GM21786 (cell line): Measurements from ENCODE around the gene TUBGCP3.

Experiments
- ATAC-seq: cut with Tn5 transposase; IDR thresholded peaks from one replicate; pipeline ENCODE4 v1.9.1; 2021; ENCODE audit not compliant: unreplicated experiment

TUBGCP3 gene

DNA sequence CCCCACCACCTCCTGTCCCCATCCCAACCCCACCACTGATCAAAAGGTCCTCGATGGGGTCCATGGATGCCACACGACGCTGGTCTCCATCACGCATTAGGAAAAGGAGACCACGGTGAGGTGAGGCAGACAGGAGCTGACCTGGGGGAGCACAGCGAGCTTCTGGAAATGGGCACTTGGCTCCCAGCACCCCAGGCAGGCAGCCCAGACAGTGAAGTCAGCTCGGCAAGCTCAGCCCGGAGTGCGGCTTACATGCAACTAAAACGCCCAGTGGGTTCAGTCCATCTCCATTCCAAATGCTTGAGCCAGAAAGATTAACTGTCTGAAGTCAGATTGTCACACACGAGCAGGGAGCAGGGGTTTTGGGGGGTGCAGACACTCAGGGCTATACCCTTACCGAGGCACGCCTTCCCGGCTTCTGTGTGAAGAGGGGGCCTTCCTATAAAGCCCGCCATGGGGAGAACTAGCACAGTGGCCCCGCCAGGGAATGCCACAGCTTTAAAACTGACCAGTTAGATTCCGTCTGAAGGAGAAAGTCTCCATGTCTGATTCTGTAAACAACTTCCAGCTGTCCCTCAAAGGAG, 132.4 kb downstream of the TUBGCP3 start:
- no peak for ATAC-seq

DNA sequence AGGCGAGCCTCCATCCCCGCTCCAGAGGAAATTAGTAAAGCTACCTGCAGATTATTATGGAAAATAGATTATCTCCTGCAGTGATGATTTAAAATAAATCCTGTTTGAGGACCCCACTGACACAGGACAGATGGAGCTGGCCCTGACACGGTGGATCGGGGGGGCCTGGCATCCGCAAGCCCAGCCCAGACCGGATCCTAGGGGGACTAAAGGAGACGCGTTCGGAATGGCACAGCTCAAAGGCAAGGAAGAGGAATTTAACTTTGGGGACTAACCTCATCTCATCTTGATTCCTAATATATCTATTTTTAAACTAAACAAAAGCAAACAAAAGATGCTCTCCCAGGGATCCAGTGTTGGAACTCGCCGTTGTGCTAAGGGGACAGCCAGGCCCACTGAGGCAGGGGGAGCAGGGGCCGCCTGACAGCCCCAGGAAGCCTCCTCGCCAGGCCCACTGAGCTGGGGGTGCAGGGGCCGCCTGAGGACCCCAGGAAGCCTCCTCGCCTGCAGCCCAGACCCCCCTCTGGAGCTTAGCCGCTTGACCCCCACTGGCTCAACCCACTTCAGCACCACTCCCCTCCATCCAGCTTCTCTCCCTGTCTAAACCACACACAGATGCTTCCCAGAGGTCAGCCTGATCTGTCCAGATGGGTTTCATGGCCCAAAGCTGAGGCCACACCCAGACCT, 133.2 kb downstream of the TUBGCP3 start:
- ATAC-seq: no peak

DNA sequence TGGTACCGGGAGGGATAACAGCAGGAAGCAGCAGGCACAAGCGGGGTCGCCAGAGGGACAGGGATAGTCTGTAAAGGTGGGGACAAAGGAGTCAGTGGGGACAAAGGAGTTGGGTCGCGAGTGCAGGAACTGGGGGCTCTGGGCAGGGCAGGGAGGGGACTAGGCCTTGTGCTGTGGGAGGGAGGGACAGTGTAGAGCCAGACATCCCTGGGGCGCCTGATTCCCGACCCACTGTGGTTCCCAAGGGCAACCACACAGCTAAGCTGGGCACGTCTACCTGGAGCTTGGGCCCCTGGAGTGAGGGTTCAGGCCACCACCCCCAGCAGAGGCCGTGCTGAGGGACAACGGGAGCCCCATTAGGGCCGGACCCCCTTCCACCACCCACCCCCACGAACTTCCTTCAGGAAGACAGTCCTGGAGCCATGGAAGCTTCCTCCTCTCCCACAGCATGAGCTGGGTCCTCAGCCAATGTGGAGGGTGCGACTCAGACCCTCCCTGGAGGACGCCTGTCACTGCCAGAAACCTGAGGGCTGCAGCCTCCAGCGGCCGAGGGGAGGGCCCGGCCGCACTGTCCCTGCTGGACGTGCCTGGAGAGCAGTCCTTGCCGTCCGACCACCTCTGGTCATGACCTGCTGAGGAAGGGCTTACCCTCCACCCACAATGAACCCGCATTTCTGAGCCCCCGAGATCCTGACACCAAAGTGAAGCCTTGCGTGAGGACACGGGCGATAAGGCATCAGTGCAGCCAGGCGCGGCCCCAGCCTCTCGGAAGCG, 133.9 kb downstream of the TUBGCP3 start:
- ATAC-seq: no peak

DNA sequence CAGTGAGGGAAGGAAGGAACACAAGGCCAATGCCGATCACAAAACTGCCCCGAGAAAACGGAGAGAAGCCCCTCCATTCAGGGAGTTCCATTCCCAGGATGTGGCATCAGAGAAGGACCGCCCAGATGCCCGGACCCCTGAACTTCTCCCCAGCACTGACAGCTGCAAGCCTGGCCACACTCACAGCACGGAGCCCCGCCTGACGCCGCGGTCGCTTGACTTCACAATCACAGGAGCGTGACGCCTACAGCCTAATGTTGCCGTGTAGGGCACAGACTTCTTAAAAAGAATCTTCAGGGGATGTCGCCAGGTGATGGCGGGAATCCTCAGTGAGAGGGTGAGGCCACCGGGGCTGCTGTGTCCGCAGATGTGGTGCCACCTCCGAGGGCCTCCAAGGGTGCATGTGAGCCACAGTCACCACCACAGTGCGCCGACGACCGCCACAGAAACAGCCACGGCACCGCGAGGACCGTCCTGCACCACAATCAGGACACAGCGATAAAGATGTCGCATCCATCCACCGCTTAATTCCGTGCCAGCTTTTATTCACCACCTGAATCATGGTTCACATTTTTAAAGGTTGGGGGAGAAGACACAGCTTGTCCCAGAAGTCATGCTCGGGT, 134.6 kb downstream of the TUBGCP3 start:
- no peak for ATAC-seq

DNA sequence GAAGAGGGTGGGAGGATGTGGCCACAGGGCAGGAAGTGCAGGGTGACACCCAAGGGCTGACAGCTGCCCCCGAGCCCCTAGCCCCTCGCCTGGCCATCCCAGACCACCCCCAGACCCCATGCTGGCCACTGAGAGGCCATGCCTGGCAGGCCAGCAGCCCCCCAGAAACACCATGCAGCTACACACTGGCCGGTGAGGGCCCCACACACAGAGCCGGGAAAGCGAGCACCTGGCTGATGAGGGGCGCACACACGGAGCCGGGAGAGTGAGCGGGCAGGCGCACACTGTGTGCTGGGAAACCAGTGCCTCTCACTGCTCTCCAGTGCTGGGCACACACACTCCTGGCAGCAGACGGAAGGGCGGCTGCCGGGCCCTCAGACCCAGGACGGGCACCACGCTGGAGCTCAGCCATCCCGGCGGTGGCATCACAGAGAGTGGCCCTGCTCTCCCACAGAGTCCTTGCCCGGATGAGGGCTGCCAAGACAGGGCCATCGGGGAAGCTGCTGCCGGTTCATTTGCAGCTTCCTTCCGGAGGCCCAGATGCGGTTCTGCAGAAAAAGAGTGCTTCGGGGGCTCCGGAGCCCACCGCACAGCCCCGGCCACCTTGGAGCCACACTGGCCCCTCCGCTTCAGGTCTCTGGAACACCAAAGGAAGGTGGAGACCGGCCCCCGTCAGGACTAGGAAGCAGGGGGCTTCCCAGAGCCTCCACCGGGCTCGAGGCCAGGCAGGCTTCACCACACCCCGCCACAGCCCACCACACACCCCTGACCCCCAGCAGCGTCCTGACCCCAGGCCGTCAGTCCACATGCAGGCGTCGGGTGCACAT, 135.4 kb downstream of the TUBGCP3 start:
- ATAC-seq: no peak

DNA sequence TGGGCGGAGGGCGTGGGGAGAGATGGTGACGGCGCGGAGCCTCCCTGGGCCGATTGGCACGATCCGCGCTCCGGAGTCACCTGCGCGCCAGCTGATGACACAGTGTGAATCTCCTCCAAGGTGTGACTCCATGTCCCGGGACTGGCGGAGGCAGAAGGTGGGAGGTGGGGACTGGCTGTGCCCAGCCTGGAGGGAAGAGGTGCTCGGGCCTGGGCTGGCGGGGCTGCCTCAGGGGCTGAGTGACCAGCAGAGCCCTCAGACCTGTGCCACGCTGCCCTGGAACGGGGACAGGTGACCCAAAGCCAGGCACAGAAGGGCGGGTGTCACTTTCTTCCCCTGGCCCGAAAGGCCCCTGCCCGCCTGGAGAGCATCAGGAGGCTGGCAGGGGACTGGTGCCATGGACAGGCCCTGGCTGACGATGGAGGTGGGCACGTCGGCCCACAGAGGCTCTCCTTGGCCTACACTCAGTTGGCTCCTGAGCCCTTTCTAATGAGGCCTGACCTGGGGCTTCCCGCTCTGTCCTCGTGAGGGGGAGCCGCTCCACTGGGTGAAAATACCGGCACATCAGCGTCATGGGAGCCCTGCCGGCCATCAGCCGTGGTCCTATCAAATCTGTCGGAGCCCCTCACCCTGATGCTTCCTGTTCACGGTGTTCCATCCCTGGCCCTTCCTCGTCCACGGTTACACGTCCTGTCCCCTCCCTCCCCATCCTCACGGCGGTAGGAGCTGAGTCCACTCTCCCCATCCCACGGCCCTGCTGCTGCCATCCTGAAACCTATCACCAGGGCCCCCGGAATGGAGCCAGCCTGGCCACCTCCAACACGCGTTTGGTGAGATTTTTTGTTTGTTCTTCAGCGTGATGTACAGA, 136.2 kb downstream of the TUBGCP3 start:
- no peak for ATAC-seq

DNA sequence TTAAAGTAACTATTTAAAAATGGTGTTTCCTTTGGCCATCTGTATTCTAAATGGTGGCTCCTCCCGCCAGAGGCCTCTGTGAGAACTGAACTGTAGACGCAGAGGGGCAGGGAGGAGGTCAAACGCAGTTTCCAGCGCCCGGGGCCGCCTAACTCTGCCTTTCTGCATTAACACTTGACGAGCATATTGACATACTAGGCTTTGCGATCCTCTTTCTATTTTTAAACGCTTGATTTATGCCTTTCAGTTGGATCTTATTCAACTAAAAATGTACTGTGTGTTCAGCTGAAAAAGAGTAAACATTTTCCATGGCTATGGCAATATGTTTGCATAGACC, 137.1 kb downstream of the TUBGCP3 start:
- no peak for ATAC-seq

DNA sequence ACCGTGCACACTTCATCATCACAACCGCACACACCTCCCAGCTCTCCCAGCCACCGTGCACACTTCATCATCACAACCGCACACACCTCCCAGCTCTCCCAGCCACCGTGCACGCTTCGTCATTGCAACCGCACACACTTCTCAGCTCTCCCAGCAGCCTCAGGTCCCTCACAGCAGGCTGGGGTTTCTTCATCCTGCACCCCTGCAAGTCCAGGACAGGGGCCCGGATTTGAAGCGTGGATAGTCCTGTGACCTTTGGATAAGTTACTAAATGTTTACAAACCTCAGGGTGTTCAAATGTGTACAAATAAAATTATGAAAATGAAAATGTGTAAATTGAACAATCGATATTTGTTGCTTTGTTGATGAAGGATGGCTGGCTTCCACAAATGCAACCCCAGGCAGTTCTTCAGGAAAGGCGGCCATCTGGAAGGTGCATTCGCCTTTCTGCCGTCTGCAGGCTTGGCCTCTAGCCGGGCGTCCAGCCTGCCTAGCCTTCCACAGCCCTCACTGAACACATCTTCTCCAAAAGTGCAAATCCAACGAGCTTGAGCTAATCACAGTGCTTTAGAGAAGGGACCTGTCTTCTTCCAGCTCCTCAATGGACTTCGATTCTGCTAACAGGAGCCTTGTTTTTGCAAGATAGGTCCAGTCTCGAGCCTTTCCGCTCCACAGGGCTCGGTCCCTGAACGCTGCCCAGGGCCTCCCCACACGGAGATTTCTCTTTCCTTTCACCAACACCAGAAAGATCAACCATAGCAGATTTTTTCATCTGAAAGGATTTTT, 137.6 kb downstream of the TUBGCP3 start:
- no peak for ATAC-seq

DNA sequence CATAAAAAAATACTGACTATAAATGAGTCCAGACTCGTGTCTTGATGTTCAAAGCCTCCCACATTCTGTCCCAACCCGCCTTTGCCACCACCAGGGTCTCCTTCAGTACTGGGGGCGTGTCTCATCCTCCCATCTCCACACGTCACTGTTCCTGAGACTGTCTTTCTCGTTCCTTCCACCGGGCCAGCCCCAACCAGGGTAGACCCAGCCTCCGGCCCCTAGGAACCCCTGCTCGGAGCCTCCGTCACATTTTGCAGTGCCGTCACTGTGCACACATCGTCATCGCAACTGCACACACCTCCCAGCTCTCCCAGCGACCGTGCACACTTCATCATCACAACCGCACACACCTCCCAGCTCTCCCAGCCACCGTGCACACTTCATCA, 138.4 kb downstream of the TUBGCP3 start:
- ATAC-seq: no peak

DNA sequence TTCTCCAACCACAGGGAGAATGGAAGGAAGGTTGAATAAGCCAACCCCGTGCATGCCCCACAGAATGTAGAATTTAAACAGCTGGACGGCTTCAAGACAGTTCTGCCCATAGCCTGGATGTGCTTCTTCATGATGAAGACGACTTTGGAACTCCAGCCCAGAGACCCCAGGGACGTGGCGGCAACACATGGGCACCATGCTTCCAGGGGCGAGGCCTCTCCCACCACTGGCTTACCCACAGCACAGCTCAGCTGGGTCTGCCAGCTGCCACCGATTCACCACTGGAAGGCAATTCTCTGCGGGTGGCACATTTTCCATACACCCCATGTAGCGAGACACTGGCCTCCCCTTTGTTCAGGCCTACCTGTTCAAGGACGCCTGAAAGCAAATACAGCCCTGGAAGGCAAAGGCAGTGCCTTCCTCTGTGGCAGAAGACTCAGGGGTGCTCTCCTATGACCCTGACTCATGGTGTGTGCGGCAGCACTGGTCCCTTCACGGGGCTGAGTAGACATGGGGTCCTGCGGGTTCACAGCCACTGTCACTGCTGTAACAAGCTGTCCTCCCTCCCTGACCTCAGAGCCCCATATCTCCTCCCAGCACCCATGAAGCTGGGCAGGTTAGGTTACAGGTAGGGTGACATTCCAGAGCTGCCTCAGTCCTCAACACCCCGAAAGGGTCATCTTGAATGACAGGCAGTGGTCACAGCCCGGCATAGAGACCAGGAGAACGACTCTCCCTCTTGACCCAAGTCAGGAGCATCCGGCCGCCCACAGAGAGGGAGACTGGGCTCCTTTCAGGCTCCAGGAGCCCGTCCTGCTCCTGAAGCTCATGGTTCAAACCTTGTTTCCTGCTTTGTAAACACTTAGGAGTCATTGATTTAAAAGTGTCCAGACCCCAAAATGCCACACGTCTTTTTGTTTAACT, 139.1 kb downstream of the TUBGCP3 start:
- ATAC-seq: no peak

DNA sequence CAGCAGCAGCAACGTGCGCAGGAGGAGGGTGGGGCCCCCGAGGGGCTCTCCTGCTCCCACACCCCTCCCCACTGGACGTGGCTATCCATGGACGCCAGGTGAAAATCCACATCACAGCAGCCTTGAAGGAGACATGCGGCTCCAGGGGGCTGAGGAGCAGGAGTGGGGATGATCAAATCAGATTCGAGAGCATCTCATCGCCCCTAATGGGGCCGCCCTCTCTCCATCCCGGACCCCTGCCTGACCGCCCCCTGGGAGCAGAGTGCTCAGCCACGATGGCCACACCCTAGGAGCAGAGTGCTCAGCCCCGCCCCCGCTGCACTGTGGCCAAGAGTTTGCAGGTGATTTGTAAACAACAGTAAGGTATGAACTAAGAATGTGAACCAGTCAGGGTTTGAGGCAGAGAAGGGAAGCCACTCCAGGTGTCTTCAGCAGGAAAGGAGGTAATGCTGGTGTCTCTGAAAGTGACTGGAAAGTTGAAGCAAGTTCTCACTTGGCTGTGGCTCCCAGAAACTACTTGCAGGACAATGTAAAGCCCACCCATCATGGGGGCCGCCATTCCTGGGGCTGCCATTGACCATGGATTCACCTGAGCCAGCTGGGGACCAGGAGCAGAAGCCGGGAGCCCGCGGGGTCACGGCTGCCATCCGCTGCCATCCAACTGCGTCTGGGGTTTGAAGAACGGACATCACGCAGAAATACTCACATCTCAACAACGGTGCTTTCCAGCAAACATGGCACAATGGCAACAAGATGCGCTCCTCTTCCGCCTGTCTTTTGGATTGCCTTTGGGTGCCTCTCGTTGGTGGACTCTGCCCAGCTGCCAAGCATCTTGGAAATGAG, 140.0 kb downstream of the TUBGCP3 start:
- no peak for ATAC-seq

DNA sequence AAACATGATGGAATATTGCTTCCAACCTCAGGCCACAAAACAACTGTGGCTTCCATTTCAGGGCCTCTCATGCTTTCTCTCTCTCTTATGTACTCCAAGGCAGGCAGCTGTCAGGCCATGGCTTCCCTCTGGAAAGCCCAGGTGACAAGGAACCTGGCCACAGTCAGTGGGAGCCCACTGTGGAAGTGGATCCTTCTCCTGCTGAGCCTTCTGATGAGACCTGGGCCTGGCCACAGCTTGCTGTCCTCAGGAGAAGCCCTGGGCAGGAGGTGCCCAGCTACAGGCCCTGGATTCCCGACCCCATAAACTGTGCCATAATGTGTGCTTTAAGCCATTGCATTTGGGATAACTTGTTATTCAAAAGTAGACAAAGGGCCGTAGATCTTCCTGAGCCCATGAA, 140.6 kb downstream of the TUBGCP3 start:
- no peak for ATAC-seq

DNA sequence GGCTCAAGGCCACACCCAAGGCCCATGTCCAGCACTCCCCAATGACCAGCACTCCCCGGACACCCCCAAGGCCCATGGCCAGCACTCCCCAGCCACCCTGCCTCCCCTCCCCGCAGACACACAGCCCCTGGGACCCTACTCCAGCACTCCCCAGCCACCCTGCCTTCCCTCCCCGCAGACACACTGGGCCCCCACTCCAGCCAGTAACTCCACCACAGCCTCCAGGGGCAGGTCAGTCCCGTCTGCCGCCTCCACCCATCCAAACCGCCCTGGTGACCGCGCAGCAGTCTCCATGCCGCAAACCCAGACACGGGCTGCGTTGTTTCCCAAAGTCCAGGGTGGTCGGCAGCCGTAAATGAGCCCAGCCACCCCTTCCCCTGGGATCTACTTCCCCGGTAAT, 141.1 kb downstream of the TUBGCP3 start:
- ATAC-seq: no peak

DNA sequence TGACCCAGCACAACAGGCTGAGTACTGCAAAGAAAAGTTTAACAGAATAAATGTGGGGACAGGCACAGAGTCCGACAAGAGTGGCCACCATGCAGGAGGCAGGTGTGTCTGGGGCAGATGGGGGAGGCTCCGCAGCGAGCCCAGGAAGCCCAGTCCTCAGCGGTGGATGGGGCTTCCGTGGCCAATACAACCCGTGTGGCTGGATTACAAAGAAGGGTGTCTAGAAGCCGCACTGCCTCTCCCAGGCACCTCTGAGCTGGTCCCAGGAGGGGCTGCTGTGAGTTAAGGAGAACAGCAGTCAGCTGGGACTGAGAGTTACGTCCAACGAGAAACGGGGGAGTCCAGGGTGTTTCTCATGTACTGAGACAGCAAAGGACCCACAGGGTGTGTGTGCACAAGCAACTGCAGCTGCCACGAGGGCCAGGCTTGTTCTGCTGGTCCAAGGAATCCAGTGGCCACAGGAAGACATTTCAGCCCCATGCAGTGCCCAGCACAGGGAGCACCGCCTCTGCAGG, 141.5 kb downstream of the TUBGCP3 start:
- no peak for ATAC-seq

DNA sequence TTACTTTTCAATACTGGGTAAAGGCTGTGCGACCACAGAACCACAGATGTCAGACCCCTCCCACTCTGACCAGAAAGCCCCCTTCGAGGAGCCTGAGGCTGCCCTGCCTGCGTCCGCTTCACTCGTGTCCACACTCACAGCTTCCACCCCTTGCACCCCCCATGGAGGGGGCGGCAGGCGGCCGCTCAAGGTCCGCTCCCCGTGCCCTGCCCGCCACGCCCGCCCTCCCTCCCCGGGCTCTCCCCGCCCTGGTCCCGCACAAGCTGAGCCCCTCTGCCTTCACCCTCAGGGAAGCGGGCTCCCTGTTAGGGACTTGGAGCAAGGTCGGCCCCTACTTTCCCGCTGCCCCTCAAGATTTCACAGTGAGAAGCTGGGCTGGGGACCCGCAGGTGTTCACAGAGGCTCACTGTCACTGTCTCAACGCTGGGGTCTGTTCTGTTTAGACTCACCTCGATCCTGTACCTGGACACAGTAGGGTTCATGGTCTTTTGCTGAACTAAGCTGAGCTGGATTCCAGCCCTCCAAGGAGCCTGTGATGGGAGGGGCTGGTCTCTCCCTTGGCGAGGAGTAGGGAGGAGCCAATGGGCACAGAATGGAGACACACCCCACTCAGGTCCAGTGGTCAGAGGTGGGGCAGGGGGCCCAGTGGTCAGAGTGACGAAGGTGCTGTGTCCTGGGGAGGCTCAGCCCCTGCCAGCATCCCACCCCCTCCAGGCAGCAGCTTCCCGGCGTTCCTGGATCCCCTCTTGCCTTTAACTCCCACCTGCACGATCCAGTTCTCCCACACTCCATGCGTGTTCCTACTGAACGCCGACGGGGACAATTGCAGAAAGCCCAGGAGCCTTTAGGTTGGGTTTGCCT, 142.3 kb downstream of the TUBGCP3 start:
- ATAC-seq: no peak
